MM.1S (cell line): ENCODE measurements around the gene TMEM175.
"Not testable (repeated sequence)": the region's sequence is repeated elsewhere in the genome, so short reads cannot be mapped to it uniquely, and the experiment has no call there.

Source experiments
- CTCF ChIP-seq: fragments of 300-600 bp; sonication (generic); IDR thresholded peaks from 2 replicates; pipeline ENCODE4 v1.5.1; 2016; ENCODE audit warnings: antibody characterized with exemption, low read length, mixed read lengths
- EZH2 ChIP-seq: fragments of 300-600 bp; sonication (generic); optimal IDR thresholded peaks from 2 replicates; pipeline ENCODE3; 2017; ENCODE audit warnings: low read depth, mild to moderate bottlenecking, antibody characterized with exemption, low read length, mixed read lengths
- EZH2phosphoT487 ChIP-seq: fragments of 300-600 bp; sonication (generic); IDR thresholded peaks from 2 replicates; pipeline ENCODE4 v1.6.1; 2018; ENCODE audit warnings: antibody characterized with exemption, low read length

- not testable (repeated sequence) for TF ChIP-seq CTCF, EZH2, EZH2phosphoT487
Measured at GRCh38 chr4:939508-939907, 7.2 kb downstream of the TMEM175 start.
